ENCODE measurements around the gene MRPL48. TPM values are rescaled to one million over a fixed set of nuclear protein-coding genes. Genes with fewer than 3 reads are reported as not detected.
A peak's percentile ranks its signal among the peaks of the same experiment; 100 is the strongest.

MRPL48 gene
- total and polyA plus RNA-seq, 10 of the 15 experiments (the other 5 are each of a cell fraction or from before 2014, with no cell fraction given), result 46.7 to 159 (median 83.4) TPM

DNA sequence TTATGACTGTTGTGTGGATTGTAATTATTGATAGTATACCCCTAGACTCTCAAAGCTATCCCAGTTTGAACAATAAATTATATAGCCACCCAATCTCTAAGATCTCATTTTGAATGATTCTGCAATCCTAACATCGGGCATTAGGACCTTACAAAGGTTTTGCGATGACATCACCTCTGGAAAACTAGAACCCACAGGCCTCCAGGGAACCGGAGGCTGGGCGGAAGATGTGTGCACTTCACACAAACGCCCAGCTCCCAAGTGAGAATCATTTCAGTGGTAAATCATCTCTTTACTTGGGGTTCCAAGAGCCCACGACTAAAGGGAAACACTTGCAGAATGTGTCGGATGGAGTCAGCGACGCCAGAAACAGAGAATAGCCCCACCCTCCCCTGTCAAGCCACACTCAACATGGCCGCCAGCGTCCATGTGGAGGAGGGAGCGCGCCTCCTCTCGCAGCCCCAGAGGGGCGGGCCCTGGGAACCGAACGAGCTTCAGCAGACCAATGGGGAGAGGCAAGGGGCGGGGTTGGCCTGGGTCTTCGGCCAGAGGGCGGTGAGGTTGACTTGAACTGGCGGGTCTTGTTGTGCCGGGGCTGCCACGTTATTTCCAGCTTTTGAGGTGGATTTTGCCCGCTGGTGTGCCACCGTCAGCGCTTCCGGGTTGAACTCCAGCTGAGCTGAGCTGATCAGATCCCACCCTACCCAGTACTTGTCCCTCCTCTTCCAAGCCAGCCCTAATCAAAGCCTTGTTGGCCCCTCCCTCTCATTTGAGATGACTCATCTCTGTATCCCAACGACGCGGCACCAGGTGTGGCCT, 8.4 kb upstream of the MRPL48 start (continued):
- TF ChIP-seq, protein P1, sequence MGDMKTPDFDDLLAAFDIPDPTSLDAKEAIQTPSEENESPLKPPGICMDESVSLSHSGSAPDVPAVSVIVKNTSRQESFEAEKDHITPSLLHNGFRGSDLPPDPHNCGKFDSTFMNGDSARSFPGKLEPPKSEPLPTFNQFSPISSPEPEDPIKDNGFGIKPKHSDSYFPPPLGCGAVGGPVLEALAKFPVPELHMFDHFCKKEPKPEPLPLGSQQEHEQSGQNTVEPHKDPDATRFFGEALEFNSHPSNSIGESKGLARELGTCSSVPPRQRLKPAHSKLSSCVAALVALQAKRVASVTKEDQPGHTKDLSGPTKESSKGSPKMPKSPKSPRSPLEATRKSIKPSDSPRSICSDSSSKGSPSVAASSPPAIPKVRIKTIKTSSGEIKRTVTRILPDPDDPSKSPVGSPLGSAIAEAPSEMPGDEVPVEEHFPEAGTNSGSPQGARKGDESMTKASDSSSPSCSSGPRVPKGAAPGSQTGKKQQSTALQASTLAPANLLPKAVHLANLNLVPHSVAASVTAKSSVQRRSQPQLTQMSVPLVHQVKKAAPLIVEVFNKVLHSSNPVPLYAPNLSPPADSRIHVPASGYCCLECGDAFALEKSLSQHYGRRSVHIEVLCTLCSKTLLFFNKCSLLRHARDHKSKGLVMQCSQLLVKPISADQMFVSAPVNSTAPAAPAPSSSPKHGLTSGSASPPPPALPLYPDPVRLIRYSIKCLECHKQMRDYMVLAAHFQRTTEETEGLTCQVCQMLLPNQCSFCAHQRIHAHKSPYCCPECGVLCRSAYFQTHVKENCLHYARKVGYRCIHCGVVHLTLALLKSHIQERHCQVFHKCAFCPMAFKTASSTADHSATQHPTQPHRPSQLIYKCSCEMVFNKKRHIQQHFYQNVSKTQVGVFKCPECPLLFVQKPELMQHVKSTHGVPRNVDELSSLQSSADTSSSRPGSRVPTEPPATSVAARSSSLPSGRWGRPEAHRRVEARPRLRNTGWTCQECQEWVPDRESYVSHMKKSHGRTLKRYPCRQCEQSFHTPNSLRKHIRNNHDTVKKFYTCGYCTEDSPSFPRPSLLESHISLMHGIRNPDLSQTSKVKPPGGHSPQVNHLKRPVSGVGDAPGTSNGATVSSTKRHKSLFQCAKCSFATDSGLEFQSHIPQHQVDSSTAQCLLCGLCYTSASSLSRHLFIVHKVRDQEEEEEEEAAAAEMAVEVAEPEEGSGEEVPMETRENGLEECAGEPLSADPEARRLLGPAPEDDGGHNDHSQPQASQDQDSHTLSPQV (IDR thresholded peaks at IDR 0.05), result peak; percentile 99
- no peak for TF ChIP-seq MEF2A (IDR thresholded peaks at IDR 0.05; ENCODE audit: insufficient read depth, low read depth, low read length)
- TF ChIP-seq GATAD2B (conservative IDR thresholded peaks at IDR 0.05; ENCODE audit: low read depth), result no peak
- peak; percentile 95 for TF ChIP-seq MXI1 (IDR thresholded peaks at IDR 0.05; ENCODE audit: low read depth, low read length)
- TF ChIP-seq IKZF2 (IDR thresholded peaks at IDR 0.05), result peak in 1 of 2 experiments; percentile 48; a peak in 3 of 4 replicates
- TF ChIP-seq ZNF207 (IDR thresholded peaks at IDR 0.05; ENCODE audit: borderline replicate concordance), result no peak; the same call in 1 of the 2 replicates
- TF ChIP-seq, protein P2, sequence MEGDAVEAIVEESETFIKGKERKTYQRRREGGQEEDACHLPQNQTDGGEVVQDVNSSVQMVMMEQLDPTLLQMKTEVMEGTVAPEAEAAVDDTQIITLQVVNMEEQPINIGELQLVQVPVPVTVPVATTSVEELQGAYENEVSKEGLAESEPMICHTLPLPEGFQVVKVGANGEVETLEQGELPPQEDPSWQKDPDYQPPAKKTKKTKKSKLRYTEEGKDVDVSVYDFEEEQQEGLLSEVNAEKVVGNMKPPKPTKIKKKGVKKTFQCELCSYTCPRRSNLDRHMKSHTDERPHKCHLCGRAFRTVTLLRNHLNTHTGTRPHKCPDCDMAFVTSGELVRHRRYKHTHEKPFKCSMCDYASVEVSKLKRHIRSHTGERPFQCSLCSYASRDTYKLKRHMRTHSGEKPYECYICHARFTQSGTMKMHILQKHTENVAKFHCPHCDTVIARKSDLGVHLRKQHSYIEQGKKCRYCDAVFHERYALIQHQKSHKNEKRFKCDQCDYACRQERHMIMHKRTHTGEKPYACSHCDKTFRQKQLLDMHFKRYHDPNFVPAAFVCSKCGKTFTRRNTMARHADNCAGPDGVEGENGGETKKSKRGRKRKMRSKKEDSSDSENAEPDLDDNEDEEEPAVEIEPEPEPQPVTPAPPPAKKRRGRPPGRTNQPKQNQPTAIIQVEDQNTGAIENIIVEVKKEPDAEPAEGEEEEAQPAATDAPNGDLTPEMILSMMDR (IDR thresholded peaks at IDR 0.05 in 2 of 3, conservative IDR thresholded peaks at IDR 0.05 in 1 of 3; ENCODE audit: control insufficient read depth in 2 of 3, extremely low read depth in 1 of 3, insufficient read depth in 1 of 3, low read depth in 3 of 3, low read length in 3 of 3), result no peak
- no peak for TF ChIP-seq BACH1 (IDR thresholded peaks at IDR 0.05; ENCODE audit: borderline replicate concordance)
- TF ChIP-seq MTA2 (IDR thresholded peaks at IDR 0.05; ENCODE audit: low read depth), result peak; percentile 67; the same call in 1 of the 2 replicates
- TF ChIP-seq ESRRA (IDR thresholded peaks at IDR 0.05; ENCODE audit: low read length), result no peak
- peak; percentile 87 for TF ChIP-seq POLR2AphosphoS5 (IDR thresholded peaks at IDR 0.05; ENCODE audit: low read length)
- TF ChIP-seq SMAD5 (IDR thresholded peaks at IDR 0.05; ENCODE audit: low read depth), result no peak
- no peak for TF ChIP-seq ZNF384 (IDR thresholded peaks at IDR 0.05; ENCODE audit: borderline replicate concordance, low read depth, low read length)
- no peak for TF ChIP-seq ZSCAN29 (IDR thresholded peaks at IDR 0.05)
- TF ChIP-seq ETV6 (conservative IDR thresholded peaks at IDR 0.05 in 1 of 2, IDR thresholded peaks at IDR 0.05 in 1 of 2; ENCODE audit: borderline replicate concordance in 1 of 2, low read depth in 1 of 2), result no peak
- TF ChIP-seq, protein P3, sequence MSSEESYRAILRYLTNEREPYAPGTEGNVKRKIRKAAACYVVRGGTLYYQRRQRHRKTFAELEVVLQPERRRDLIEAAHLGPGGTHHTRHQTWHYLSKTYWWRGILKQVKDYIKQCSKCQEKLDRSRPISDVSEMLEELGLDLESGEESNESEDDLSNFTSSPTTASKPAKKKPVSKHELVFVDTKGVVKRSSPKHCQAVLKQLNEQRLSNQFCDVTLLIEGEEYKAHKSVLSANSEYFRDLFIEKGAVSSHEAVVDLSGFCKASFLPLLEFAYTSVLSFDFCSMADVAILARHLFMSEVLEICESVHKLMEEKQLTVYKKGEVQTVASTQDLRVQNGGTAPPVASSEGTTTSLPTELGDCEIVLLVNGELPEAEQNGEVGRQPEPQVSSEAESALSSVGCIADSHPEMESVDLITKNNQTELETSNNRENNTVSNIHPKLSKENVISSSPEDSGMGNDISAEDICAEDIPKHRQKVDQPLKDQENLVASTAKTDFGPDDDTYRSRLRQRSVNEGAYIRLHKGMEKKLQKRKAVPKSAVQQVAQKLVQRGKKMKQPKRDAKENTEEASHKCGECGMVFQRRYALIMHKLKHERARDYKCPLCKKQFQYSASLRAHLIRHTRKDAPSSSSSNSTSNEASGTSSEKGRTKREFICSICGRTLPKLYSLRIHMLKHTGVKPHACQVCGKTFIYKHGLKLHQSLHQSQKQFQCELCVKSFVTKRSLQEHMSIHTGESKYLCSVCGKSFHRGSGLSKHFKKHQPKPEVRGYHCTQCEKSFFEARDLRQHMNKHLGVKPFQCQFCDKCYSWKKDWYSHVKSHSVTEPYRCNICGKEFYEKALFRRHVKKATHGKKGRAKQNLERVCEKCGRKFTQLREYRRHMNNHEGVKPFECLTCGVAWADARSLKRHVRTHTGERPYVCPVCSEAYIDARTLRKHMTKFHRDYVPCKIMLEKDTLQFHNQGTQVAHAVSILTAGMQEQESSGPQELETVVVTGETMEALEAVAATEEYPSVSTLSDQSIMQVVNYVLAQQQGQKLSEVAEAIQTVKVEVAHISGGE (CRISPR knock-in tag; IDR thresholded peaks at IDR 0.05), result peak; percentile 75
